GM21360 (cell line): ENCODE results near the gene GRIK2.
"Not testable (repeated sequence)": the region's sequence is repeated elsewhere in the genome, so short reads cannot be mapped to it uniquely, and the experiment has no call there.

Source experiments
- ATAC-seq: cut with Tn5 transposase; IDR thresholded peaks from one replicate; pipeline ENCODE4 v1.9.1; 2021; ENCODE audit warnings: mild to moderate bottlenecking, moderate library complexity; ENCODE audit not compliant: unreplicated experiment

GRIK2 gene

DNA sequence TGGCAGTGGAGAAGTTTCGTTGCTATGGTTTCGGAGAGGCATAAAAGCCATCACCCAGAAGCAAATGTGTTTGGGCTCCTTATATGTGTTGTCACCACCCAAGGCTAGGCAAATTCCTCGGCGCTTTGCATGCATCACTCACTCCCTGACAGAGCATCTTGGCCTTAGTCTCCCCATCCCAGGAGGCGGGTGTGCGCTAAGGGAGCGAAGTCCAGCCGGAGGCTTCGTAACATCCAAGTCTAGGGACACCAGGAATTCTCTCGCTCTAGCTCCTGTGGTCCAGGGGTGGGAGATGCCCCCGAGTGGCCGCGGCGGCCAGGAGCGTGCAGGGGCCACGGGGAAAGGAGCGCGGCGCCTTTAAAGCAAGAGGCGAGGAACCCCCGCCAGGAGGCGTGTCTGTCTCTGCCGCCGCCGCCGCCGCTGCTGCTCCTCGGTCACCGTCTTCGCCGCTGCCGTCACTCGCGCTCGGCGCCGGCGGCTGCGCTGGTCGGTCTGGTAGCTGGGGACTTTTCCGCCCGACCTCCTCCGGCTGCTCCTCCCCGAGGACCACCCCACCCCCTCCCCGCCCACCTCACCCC is at the start of gene GRIK2:
Gene GRIK2, plus strand, starts transcription at position 458 of the 578 bp plus-strand sequence.
- no peak for ATAC-seq

DNA sequence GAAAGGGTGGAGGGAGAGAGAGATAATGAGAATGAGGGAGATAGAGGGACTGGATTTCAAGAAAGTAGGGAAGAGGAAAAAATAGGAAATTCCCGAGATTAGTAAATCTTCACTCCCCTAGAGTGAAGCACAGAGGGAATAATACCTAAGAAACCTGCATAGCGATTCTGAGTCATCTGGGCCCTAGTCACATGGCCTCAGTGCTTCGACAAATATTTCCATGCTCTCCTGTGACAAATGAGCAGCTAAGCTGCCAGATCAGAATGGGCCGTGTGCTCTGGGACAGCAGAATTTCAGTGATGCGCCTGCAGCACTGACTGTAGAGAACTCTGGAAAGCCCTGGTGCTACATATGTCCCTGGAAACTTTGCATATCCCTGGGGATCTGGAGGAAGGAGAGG is 48.6 kb upstream of the GRIK2 start:
- no peak for ATAC-seq

DNA sequence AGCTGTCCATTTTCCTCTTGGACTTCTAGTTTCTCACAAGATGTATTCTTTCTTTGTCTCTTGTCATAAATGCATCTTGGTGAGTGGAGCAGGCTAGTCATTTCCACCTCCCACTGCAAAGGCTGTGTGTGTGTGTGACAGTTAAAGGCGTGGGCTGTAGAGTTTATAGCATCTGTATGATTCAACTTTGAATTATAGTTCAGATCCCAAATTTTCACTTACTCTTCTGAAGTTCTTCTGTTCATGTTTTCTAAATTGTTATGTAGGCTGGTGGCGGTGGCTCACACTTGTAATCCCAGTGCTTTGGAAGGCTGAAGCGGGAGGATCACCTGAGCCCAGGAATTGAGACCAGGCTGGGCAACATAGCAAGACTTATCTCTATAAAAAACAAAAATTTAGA is 44.7 kb upstream of the GRIK2 start:
- ATAC-seq = no peak

DNA sequence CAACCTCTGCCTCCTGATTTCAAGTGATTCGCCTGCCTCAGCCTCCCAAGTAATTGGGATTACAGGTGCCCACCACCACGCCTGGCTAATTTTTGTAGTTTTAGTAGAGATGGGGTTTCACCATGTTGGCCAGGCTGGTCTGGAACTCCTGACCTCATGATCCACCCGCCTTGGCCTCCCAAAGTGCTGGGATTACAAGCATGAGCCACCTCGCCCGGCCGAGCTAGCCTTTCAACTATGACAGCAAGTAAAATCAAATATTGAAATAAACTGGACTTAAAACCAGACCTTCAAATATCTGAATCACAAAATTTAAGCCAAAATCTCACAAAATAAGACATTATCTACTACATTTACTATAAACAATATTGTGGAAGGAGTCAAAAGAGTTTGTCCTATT is 42.9 kb upstream of the GRIK2 start:
- not testable (repeated sequence) for ATAC-seq

DNA sequence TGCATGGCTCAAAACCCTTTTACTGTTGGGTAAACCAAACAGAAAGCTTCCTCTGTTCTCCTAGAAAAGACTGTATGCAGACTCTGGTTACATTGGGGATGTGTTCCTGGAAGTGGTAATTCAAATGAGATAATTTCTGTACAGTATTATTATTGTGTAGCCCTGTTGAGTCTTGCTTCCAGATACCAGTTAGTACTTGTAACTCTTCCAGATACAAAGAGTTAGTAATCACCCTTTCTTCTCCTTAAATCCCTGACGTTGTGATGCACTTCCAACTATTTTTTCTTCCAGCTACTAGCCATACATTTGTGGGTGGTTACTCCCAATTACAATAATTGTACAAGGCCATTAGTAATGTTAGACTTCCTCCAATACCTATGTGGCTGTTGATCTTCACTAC is 42.3 kb upstream of the GRIK2 start:
- no peak for ATAC-seq

DNA sequence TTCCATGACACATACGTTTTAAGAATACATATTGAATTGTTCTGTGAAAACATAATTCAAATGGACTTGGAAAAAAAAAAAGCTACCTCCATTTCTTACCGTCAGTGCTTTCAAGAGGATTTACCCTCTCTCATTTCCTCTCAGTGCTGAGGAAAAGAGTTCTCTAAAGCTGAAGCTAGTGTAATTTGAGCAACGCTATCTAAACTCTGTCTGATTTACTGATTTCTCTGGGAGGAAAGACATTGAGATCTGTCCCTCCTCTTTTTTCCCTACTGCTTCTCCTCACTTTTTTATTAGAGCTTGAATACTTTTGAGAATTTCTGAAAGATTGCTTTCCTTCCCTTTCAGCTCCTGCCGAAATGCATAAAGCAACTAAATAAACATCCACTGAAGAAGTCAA is 41.2 kb upstream of the GRIK2 start:
- no peak for ATAC-seq

DNA sequence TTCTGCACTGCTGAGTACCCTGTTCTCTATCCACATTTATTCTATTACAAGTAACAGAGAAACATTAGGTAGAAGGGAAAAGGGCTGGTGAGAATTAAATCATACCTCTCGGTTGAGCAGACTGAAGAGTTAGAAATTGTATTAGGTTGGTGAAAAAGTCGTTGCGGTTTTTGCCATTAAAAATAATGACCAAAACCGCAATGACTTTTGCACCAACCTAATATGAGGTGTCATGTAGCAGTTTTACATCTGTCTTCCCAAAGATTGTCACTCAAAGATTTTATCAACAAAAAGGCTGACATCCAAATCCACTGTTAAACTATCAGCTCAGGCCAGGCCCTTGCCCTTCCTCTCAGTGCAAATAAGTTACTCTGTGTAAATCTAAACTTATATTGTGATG is 28.3 kb upstream of the GRIK2 start:
- ATAC-seq = no peak

DNA sequence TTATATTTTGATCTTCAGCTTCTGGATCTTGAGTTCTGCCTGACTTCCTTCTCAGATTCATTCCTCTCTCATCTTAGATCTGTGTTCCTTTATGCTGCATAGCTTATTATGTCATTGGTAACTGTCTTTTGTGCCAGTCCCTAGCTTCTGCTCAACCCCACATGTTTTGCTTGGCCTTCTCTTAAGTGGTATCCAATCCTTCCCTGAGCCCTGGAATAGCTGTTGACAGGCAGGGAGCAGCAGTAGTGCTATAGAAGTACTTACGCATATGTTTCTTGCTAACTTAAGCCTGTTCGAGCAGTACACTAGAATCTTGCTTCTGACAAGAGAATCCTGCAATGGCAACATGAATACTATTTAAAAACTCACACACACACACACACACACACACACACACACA is 13.6 kb upstream of the GRIK2 start:
- ATAC-seq = no peak

DNA sequence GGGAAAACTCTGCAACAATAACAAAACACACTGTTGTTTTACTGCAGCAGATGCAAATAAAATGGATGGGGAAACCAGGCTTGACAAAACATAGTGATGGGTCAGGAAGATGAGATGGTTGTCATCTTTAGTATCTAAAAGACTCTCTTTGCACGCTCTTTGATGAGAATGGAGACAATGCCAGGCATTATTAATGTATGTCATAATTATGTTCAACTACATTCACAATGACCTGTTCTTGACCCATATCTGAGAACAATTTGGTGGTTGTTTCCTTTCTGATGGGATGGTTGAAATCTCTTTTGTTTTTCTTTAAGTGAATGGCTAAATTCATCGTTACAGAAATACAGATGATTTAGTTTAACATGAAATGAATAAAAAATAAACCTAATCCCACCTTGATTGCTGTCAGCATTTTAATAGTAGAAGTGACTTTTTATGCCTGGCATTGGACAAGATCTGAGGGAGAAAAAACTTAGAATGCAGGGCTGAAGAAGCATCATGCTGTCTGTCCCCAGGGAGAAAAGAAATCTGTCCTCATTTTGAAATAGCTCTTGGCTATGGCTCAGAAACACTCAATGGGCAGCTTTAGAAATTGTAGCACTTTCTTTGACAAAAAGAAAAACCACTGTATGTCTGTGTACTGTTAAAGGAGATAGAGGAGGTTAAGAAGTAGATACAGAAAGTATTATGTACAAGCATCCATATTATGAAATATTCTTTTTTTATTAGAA is 12.4 kb upstream of the GRIK2 start:
- no peak for ATAC-seq

DNA sequence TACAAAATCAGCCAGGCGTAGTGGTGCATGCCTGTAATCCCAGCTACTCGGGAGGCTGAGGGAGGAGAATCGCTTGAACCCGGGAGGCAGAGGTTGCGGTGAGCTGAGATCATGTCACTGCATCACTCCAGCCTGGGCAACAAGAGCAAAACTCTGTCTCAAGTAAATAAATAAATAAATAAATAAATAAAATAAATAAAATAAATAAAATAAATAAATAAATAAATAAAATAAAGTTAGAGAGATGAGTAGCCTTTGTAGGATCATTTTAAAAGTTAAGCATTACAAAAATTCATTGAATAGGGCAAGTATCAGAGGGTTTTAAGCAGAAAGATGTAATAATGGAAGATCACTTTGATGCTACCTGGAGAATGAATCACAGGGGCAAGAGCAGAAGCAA is 9.8 kb upstream of the GRIK2 start:
- ATAC-seq = not testable (repeated sequence)

DNA sequence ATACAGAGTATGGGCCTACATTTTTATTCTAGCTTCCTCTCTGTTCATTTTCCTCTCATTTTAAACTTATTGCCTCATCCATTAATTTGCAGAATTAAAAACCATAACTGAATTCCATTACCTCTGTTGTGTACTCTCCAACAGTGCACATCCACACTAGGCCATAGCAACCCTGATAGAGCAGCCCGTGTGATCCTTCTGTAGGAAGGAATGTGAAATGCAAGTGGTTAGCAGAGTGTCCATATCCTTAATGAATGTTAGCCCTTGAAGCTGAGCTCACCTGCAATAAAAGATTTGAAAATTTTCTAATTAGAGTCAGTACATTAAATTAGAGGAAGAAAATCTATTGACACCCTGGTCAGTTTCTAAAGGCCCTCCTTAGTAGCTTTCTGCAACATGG is 6.5 kb upstream of the GRIK2 start:
- no peak for ATAC-seq

DNA sequence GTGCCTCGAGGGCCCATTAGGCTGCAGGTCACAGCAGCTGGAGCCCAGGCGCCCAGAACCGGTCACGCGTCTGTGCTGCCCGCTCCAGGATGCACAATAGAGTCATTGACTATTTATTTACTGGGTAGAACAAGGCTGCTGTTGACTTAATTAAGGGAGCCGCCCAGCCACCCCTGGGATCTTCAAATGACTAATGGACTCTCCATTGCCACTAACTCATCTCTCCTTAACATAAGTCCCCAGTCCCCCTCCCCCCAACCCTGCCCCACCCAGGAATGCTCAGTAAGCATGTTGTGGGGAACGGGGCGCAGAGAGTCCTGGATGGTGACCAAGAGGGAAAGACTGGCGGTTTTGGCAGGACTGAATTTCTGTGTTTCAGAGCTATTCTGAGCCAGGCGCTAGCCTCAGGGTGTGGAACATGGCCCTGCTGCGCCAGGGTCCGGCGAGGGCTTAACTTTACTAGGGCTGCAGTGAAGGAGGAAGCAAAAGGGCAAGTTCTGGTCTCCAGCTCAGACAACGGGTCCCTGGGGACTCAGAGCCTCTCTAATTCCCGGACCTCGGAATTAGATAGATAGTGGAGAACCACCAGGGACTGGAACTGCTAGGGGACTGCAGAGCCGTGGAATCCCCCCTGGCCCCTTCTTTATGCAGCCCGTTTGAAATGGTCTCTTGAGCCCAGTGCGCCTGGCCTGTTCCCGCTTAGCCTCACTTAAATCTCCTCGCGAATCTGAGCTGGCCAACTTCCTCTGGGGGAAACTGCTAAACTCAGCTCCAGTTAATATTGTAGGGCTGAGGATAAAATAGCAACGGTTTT is 1.5 kb upstream of the GRIK2 start:
- ATAC-seq = no peak

DNA sequence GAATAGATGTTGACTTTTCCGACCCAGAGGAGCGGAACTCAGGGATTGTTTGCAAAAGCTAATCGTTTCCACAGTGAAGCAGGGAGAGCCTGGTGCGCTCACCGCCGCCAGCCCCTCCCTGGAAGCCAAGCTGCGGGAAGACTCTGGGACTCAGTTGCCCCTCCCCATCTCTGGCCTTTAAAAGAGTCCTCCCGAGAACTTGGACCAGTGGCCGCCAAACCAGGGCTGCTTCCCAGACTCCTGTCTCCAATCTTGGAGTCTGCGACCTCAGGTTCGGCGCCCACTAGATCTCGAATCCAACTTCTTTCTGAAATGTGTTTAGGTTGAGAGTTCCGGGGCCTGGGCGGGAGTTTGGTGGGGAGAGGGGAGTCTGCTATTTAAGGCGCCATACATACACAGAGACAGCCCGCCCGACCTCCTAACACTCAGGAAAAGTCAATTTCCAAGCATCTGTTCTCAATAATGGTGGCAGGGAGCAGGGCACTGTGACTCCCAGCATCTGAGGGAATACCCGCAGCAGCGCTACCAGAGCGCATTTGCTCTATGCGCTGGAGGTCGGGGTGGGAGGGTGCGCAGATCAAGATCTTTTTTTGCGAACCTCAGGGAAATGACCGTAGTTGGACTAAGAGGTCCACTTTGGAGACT is 800 bp upstream of the GRIK2 start:
- ATAC-seq = no peak

DNA sequence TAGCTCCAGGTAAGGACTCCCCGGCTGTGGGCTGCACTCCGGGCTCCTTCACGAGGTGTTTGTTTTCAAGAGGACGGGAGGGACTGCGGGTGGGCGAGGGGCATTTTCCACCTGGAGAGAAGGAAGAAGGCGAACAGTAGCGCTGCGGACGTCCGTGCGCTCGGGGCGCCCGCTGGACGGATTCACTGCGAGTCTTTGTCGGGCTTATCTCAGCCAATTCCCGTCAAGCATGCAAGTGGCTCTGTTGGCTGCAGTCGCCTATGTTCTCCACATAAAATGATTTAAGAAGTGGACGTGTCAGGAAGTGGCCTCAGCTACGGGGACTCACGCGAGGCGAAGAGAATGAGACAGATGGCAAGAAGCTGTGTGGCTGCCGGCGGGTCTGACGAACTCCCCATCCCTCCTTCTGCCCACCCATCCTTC is 332 bp downstream of the GRIK2 start:
- no peak for ATAC-seq

DNA sequence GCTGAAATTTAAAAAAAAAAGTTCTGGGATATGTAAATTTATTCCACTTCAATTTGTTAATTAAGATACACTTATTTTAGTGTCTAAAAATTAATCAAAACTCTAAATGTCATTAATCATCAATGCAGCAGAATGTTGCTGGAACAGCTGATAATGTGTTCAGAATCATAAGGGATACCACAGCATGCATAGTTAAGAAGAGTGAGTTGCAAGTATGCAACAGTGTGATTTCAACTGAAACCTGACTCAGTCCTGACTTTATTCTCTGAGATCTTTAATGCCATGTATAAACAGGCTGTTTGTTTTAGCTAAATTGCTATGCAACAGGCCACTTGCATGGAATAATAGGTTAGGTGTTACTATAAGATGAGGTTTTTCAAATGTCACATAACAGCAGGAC is 1.4 kb downstream of the GRIK2 start:
- no peak for ATAC-seq

DNA sequence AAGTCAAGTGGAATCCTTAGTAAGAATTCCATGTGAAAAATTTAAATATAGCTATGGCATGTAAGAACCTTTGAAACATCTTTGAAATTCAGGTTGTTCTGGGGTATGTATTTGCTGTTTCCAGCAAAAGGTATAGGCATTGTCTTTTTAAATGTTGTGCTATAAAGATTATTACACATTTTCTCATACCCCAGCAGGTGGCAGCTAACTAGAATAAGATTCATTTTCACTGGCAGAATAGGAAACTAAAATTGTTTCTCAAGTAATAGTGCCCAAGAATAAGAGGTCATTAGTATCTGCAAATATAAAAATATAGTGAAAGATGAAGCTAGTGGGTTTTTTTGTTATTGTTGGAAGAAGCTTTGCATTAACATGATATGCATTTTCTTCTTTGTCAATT is 1.8 kb downstream of the GRIK2 start:
- ATAC-seq = no peak

DNA sequence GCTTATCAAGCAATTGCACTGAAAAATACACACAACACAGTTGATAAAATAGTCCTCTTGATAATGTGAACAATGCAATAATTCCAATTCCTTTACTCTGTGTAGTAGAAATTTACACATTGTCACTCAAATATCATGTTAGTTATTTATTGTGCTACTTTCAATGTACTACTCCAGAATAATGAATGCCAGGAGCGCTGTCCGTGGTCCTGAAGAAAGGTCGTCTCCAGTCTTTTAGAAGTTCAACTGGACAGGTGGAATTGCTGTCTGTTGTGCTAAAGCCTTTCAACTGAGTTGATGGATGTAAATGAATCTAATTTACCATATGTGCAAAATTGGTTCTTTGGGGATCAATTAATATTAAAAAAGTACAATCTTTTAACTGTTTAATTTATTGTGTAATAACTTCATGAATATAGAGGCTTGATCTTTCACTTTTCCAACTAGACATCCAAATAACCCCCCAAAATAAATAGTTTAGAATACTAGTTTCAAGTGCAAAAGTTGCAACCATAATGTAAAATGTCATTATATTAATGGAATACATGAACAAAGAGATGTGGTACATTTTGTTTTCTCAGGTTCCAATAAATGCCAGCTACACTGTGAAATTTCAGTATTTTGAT is 3.2 kb downstream of the GRIK2 start:
- ATAC-seq = no peak

DNA sequence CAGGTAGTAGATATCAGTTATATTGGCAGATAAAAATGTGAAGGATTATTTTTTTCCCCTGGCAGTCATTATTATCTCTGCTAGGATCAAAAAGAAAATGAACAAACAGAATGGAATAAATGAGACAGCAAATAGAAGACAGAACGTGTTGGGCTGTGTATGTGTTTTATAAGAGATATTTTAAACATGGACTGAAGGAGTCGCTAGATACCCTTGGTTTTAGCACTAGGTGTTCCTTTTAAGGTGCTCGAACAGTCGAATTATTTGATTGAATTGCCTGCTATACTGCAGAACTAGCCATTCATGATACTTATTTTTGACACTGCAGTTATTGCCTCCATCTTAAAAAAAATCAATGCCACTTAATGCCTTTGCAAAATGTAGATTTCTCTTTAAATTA is 3.7 kb downstream of the GRIK2 start:
- ATAC-seq = no peak

DNA sequence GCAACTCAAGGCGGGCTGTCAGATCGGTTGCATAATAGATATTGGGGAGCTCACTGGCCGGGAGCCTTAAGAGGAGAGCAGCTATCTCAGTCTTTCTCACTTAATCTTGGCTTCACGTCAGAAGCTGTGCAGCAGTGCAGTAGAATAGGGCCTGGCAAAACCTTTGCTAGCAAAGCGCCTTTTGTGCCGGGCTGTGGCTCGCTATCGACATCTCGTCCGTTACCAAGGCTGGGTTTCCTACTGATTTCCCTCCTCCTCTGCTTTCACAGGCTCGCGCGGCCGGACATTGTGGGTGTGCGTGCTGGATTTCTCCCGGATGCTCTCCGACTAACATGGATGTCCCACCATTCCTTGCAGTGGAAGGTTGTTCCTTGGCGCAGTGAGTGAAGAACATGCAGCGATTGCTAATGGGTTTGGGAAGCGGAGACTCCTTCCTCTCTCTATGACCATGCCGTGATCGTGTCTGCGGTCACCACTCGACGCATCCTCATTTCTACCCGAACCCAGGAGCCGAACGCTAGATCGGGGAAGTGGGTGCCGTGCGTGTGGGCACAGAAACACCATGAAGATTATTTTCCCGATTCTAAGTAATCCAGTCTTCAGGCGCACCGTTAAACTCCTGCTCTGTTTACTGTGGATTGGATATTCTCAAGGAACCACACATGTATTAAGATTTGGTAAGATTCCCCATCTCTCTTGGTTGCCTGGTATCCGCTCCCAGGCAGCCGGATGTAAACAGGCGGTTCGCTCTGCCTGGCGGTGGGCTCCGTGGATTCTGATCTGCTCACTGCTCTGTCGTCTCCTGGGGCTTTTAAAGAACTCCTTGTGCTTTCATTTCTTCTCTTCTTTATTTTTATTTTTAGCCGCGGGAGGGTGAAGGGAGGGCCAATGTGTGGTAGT is 5.5 kb downstream of the GRIK2 start:
- no peak for ATAC-seq

DNA sequence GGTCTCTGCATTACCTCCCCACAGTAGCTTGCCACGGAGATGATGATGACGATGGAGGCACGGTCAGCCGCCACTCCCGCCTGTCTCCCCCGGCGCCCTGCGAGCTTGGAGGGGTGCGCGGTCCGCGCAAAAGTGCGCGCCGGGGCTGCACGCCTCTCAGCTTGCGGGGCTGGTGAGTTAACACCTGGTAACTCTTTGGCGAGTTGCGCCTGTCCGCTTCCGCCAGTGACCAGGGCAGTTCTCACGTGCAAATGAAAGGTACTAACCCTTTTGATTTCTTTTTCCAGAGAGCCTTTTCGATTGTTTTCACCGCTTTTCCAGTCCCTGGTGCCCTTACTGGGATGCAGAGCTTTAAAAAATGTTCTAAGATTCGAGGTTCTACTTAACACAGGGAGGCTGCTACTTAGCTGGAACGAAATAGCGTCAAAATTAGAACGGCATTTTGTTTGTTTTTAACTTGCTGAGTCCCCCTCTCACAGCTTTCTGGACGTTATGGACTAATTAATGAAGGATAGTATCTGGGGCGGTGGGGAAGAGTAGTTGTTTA is 6.2 kb downstream of the GRIK2 start:
- ATAC-seq = no peak
